A204.1 (cell line): ENCODE data around the gene DOCK7.
"Not testable (repeated sequence)": the region's sequence is repeated elsewhere in the genome, so short reads cannot be mapped to it uniquely, and the experiment has no call there.

Experiments used
- FAIRE-seq: peaks from 2 replicates; lab custom pipeline; 2012; peaks lifted over from hg19 to GRCh38; lab: Jason Lieb, UNC

Gene DOCK7

DNA sequence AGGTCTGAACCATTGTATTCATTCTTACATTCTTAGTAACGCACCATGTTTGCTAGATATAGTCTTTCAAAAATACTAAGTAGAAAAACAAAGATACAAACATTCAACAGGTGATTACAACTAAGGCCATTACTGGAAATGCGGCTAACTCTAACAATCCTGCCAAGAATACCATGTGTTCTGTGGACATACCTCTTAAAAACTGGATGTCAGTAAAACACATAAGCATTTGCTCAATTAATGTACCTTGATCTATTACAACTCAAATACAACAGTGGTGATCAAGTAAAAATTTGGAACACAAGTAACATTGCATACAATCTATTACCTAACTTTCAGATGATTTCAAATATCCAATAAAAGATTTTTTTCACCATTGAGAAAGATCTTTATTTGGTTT, 75.4 kb downstream of the DOCK7 start:
- peak; percentile 65 for FAIRE-seq

DNA sequence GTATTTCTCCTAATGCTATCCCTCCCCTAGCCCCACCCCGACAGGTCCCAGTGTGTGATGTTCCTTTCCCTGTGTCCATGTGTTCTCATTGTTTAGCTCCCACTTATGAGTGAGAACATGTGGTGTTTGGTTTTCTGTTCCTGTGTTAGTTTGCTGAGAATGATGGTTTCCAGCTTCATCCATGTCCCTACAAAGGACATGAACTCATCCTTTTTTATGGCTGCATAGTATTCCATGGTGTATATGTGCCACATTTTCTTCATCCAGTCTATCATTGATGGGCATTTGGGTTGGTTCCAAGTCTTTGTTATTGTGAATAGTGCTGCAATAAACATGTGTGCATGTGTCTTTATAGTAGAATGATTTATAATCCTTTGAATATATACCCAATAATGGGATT, 77.6 kb downstream of the DOCK7 start:
- FAIRE-seq: not testable (repeated sequence)

DNA sequence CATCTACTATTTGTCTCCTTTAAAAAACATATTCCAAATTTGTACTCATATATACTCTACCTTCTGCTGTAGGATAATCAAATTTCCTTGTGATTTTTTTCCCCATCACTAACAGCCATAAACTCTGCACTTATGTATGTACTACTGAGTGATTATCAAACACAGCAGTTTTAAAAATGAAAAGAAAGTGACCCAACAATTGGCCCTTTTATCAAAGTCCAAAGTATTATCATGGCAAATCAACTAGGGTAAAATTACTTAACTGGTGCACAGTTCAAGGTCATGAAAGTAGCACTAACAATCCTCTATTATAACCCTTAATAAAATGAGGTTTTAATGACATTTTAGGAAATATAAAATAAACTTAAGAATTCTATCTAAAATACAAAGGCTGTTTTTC, 79.3 kb downstream of the DOCK7 start:
- FAIRE-seq: no peak

DNA sequence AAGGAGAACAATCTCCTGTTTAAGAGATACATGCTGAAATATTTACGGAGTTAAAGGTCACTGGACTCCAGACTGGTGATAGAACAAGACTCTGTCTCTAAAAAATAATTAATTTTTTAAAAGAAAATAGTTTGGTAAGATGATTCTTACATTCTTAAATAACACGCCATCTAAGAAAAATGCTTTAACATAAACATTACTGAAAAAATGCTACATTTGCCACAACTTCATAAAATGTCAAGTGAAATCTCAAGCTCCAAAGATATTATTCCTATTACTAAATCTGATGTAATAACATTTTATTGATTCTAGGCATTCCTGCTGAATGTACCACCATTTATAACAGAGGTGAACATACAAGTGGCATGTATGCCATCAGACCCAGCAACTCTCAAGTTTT, 86.7 kb downstream of the DOCK7 start:
- FAIRE-seq: no peak

DNA sequence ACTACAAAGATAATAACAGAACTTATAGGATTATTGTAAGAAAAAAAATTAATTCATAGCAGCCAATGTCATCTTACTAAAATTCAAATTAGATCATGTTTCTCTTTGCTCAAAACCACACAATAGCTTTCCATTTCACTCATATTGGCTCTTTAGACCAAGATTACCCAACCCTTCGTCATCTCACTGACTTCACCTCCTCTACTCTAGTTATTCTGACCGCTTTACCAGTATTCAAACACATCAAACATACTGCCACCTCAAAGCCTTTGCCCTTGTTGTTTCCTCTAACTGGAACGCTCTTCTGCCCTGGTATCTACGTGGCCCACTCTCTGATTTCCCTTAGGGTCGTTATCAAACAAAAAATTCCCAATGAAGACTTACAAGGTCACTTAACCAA, 89.1 kb downstream of the DOCK7 start:
- FAIRE-seq: no peak

DNA sequence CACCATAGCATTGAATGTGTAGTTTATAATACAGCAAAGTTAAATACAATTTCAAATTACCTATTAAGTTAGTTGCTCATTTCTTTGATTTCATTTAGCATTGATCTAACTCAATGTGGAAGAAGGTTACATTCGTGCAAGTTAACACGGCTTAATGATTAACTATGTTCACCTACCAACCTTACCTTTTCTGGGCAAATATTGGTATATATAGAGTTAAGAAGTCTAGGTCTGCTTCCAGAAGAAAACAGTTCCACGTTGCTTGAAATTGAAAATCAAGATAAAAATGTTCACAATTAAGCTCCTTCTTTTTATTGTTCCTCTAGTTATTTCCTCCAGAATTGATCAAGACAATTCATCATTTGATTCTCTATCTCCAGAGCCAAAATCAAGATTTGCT, 90.9 kb downstream of the DOCK7 start, which contains the start of gene ANGPTL3:
Gene ANGPTL3, plus strand, starts transcription at position 240 of the 400 bp plus-strand sequence. Its CDS starts 47 bp downstream, at position 287.
- FAIRE-seq: peak; percentile 56

DNA sequence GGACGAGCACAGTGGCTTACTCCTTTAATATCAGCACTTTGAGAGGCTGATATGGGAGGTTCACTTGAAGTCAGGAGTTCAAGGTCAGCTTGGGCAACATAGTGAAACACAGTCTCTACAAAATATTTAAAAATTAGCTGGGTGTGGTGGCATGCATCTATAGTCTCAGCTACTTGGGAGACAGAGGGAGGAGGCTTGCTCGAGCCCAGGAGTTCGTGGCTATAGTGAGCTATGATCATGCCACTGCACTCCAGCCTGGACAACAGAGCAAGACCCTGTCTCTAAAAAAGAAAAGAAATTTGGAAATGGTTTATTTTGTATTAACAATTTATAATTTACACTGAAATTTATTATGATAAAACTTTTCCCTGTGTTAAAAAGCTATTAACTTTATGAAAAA, 92.5 kb downstream of the DOCK7 start:
- no peak for FAIRE-seq

DNA sequence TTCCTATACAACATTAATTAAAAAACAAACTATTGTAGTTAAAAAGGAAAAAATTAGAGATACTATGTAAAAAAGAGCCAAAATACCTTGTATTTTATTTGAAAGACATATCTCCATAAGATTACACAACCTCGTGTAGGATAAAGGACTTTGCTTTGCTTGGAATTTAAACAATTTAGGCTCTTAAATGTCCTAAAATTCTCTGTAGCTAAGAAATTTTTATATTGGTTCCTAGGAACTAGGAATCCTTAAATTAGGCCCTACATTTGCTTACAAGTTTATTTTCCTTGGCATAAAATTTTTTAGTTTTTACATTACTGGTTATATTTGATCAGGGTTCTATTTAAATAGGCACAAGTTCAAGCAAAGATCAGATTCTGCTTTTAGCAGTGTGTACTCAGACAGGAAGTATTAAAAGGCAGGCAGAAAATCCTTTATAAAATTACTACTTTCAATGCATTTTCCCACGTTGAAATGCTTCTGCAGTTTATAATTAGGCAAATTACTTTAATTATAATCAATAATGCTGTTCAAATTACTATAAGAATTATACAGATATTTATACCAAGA, 94.3 kb downstream of the DOCK7 start:
- no peak for FAIRE-seq

DNA sequence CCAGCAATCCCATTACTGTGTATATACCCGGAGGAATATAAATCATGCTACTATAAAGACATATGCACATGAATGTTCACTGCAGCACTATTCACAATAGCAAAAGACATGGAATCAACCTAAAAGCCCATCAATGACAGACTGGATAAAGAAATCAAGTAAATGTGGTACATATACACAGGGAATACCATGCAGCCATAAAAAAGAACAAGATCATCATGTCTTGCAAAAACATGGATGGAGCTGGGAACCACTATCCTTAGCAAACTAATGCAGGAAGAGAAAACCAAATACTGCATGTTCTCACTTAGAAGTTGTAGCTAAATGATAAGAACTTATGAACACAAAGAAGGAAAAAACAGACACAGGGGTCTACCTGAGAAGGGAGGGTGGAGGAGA, 97.2 kb downstream of the DOCK7 start:
- no peak for FAIRE-seq

DNA sequence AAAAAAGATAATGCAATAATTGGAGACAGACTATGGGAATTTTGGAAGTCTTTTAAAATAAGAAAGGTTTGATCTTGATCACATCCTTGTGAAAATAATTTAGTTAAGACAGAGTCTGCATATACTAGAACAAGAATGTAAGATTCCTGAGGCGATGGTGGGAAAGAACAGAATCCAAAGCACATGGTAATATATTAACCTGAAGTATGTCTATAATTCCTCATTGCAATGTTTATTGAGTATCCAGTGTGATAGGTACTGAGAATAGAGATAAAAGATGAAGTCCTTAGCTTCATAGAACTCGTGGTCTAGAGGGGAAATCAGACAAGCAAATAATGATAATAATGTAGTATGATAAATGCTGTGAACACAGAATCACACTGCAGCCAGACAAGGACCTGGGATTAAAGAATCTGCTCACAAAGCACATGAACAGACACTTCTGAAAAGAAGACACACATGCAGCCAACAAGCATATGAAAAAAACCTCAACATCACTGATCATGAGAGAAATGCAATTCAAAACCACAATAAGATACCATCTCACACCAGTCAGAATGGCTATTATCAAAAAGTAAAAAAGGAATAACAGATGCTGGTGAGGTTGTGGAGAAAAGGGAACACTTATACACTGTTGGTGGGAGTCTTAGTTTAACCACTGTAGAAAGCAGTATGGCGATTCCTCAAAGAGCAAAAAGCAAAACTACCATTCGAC, 97.8 kb downstream of the DOCK7 start:
- FAIRE-seq: no peak

DNA sequence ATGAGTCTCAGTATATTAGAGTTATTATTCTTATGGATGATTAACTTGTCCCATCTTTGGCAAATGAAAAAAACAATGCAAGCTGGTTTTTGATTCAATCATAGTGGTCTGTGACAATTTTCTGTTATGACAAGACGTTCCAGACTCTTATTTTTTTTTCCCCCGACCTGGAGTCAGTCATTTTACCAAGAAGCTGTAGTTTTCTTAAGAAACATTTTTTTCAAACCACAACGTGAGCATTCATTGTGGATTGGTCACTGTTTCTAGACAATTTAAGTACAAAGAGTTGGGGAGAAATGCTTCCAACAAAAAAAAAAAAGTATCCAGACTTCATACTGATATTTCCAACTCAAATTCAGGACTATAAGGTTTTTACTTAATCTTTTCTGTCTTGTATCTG, 98.9 kb downstream of the DOCK7 start:
- no peak for FAIRE-seq

DNA sequence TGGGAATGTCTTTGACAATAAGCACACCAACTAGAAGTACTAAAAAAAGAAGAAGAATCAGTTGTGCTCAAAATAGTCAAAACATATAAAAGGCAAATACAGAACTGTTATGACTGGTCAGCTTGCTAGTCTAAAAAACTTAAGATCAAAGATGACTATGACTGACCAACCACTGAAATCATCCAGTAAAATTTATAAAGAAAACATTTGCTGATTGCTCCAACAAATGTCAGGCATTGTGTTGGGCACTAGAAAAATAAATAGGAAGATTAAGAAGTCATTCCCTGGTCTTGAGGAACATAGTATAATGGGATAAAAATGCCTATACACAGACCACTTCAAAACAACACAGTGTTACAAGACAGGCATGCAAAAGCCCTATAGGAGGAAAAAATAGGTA, 100.2 kb downstream of the DOCK7 start:
- FAIRE-seq: no peak

DNA sequence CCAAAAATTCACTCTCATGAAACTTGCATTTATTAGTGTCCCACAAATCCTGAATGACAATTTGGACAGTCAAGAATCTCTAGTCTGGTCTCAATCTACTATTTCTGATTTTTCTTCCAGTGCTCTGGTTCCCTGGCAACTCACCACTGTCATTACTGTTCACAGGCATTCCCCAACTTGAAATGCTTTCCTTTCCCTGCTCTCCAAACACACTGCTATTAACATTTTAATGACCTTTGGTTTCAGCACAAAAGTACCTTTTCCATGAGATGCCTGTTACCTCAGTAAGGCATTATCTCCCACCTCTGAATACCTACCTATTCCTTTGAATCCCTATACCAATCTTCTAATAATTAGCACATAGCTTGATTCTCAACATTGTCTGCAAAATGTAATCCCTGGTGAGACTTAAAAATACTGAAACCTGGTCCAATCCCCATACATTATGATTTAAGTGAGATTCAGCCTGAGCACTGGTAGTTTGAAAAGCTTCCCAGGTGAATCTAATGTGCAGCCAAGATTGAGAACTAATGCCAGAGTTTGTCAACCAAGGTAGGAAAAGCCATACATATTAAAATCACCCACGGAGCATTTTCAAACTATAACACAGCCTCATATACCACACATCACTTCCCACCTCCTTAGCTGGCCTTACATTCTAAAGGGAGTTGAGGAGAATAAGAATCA, 102.6 kb downstream of the DOCK7 start:
- FAIRE-seq: no peak

DNA sequence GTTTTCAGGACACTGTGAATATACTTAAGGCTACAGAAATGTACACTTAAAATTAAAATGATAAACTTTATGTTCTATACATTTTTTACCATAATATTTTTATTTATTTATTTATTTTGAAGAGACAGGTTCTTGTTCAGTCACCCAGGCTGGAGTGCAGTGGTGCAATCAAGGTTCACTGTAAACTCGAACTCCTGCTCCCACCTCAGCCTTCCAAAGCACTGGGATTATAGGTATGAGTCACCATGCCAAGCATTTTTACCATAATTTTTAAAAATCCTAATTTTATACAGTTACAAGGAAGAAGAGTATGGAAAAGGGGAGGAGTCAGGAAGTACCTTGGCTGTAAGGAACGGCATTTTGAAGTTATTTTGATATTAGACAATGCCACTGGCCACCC, 114.5 kb downstream of the DOCK7 start:
- no peak for FAIRE-seq

DNA sequence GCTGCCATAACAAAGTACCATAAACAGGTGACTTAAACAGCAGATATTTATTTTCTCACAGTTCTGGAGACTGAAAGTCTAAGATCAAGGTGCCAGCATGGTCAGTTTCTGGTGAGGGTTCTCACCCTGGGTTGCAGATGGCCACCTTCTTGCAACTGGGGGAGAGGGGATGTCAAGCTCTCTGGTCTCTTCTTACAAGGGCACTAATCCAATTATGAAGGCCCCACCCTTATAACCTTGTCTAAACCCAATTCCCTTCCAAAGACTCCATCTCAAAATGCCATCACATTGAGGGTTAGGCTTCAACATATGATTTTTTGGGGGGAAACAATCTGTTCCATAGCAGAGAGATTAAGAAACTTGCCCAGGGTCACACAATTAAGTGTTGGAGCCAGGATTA, 115.7 kb downstream of the DOCK7 start:
- FAIRE-seq: no peak

DNA sequence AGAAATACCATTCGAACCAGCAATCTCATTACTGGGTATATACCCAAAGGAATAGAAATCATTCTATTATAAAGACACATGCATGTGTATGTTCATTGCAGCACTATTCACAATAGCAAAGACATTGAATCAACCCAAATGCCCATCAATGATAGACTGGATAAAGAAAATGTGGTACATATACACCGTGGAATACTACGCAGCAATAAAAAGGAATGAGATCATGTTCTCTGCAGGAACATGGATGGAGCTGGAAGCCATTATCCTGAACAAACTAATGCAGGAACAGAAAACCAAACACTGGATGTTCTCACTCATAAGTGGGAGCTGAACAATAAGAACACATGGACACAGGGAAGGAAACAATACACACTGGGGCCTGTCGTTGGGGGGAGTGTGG, 116.7 kb downstream of the DOCK7 start:
- FAIRE-seq: not testable (repeated sequence)

DNA sequence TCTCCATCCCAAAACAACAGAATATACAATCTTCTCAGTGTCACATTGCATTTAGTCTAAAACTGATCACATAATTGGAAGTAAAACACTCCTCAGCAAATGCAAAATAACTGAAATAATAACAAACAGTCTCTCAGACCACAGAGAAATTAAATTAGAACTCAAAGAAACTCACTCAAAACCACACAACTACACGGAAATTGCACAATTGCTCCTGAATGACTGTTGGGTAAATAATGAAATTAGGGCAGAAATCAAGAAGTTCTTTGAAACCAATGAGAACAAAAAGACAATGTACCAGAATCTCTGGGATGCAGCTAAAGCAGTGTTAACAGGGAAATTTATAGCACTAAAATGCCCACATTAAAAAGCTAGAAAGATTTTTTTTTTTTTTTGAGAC, 120.3 kb downstream of the DOCK7 start:
- FAIRE-seq: not testable (repeated sequence)

DNA sequence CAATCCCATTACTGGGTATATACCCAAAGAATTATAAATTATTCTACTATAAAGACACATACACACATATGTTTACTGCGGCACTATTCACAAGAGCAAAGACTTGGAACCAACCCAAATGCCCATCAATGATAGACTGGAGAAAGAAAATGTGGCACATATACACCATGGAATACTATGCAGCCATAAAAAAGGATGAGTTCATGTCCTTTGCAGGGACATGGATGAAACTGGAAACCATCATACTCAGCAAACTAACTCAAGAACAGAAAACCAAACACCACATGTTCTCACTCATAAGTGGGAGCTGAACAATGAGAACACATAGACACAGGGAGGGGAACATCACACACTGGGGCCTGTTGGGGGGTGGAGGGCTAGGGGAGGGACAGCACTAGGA, 121.0 kb downstream of the DOCK7 start:
- FAIRE-seq: not testable (repeated sequence)

DNA sequence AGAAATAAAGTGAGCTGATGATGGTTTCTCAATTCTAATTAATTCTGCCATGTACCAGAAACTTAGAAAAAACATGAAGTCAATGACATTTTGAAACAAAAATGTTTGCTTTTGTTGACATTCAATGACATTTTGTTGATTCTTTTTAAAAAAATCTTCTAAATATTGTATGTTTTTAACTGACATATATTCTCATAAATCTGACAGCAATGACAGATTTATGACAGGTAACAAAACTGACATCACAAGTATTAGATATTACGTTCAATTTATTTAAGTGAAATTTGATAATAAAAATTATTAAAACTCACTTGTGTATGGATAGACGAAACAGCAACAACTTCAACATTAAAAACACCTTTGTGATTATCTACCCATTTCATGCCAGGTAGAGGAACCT, 126.9 kb downstream of the DOCK7 start:
- peak; percentile 40 for FAIRE-seq

DNA sequence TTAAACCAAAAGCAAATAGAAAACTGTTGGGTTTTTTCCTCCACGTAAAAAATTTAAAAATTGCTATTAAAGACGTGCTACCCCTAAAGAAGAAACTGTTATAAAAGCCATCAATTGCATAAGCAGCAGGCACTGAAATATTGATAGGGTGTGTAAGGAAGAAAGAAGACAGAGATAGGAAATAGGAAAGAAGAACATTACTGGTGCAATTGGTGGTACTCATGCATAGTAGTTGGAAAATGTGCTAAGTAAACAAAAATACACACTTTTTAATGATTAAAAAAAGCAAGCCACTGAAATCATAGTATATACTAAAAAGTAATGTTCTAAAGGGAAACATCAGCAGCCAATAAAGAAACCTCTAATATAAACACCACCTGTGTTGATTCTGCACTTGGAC, 143.6 kb downstream of the DOCK7 start:
- FAIRE-seq: no peak

DNA sequence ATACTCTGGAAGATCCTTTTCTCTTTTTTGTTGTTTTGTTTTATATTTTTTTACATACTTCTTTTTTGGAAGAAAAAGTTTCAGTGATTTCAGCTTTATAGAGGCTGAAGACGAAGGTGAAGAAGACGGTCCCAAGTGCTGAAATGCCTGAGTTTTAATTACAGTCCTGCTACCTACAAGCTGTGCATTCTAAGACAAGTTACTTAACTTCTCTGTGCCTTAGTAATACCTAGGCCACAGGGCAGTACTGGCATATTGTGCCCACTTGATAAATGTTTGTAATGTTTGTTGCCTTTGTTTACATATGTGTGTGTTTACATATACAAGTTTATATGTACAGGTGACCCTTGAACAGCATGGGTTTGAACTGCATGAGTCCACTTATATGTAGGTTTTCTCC, 147.1 kb downstream of the DOCK7 start:
- no peak for FAIRE-seq

DNA sequence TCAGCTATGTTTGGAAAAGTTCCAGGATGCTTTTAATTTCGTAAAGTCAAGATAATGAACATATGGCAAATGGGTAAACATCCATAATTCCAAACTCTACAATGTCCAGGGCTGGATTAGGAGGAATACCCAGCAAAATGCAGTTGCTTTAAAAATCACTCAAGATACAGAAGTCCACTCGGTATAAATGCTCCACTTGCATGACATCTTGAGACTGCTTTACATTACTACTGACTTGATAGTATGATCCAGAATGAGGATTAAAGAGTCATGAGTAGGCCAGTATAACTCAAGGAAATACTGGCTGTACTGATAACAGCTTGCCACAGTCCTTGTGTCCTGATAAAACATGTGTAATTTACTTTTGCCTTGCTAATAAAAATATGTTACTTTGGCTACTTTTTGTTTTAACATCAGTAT, 149.1 kb downstream of the DOCK7 start:
- no peak for FAIRE-seq

DNA sequence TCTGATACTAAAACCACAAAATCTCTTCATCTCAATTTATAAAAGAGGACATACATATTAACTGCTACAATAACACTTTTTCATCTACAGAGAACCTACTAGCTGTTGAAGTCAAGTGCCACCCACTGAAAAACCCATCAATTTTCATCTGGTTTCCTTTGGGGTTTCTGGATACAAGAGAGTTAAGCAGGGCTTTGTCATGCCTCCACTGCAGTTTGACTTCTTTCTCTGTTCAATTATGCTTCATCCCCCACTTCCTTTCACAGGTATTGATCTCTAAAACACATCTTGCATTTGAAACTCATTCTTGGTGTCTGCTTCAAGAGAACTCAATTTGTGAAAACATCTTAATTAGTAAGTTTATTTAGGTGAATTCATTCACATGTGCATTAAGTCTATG, 151.3 kb downstream of the DOCK7 start:
- no peak for FAIRE-seq
